Measurements from ENCODE around the gene ZNF101. TPM values are rescaled to one million over a fixed set of nuclear protein-coding genes. Genes with fewer than 3 reads are reported as not detected.

ZNF101 gene
- total and polyA plus RNA-seq, 10 donors, result 29.6 to 58.3 (median 42.0) TPM

- peak; percentile 77 for DNase-seq
- WGBS, 5 donors, result 81 to 88% (median 88%) methylated on average over 41 to 53 of the region's 53 CpGs
- no peak overlapping the region for H3K27ac ChIP-seq
- no peak for TF ChIP-seq CTCF (IDR thresholded peaks at IDR 0.05 in 8 of 11, conservative IDR thresholded peaks at IDR 0.05 in 3 of 11)
- peak in 2 of 3 donors; percentile 41 to 81 for TF ChIP-seq POLR2AphosphoS5 (IDR thresholded peaks at IDR 0.05)
- no peak for TF ChIP-seq POLR2A (IDR thresholded peaks at IDR 0.05)
- H3K27me3 ChIP-seq (replicated peaks in 1 of 7), result no peaks in the 10 kb centered on the region
- intact Hi-C loops (cut with DNase I; ENCODE audit: low total_unique reads), result no loop called here
- H3K36me3 ChIP-seq, result peaks cover 0 to 96% (median 85%) of the 10 kb centered on the region in 6 donors
- H3K4me1 ChIP-seq, result peaks cover 5 to 66% (median 23%) of the 10 kb centered on the region in 6 donors
- H3K9me3 ChIP-seq, result no peaks in the 10 kb centered on the region
- no peak overlapping the region for H3K4me3 ChIP-seq
These were observed 31.0 kb upstream of the ZNF101 start for GRCh38 chr19:19637523-19638251.

GRCh38 chr19:19642506-19643157 lies 26.0 kb upstream of the ZNF101 start:
- 1 to 21% (median 8%) methylated on average over 12 to 16 of the region's 16 CpGs for WGBS, 5 donors
- peak overlapping the region; percentile 71 to 95 (median 79) for H3K4me3 ChIP-seq
- H3K36me3 ChIP-seq, result peaks cover 4 to 82% (median 69%) of the 10 kb centered on the region in 6 donors
- intact Hi-C loops (cut with DNase I; ENCODE audit: low total_unique reads), result loop anchor here (5.0 kb wide), 1 partner anchor 110 kb away; no protein-coding TSS in a partner anchor
- H3K9me3 ChIP-seq, result no peaks in the 10 kb centered on the region
- H3K27ac ChIP-seq, result peak overlapping the region; percentile 89 to 100 (median 95)
- no peak for DNase-seq
- TF ChIP-seq CTCF (IDR thresholded peaks at IDR 0.05 in 8 of 11, conservative IDR thresholded peaks at IDR 0.05 in 3 of 11) (peak in 5 of 11 experiments; percentile 18 to 34 (median 24)), POLR2AphosphoS5 (IDR thresholded peaks at IDR 0.05) (peak in 1 of 3 donors; percentile 41), POLR2A (IDR thresholded peaks at IDR 0.05) (no peak)
- H3K27me3 ChIP-seq (replicated peaks in 1 of 7), result no peaks in the 10 kb centered on the region
- H3K4me1 ChIP-seq, result peaks cover 5 to 58% (median 31%) of the 10 kb centered on the region in 6 donors

- H3K4me1 ChIP-seq, result peaks cover 5 to 58% (median 31%) of the 10 kb centered on the region in 6 donors
- intact Hi-C loops (cut with DNase I; ENCODE audit: low total_unique reads), result loop anchor here (5.0 kb wide), 1 partner anchor 111 kb away; no protein-coding TSS in a partner anchor
- peak within 1 kb of the TSS; percentile 89 to 100 (median 95) for H3K27ac ChIP-seq
- peak; percentile 52 to 57 (median 57) for TF ChIP-seq POLR2A (IDR thresholded peaks at IDR 0.05)
- TF ChIP-seq CTCF (IDR thresholded peaks at IDR 0.05 in 8 of 11, conservative IDR thresholded peaks at IDR 0.05 in 3 of 11), result peak; percentile 48 to 89 (median 79)
- peak; percentile 79 to 88 (median 85) for TF ChIP-seq POLR2AphosphoS5 (IDR thresholded peaks at IDR 0.05)
- 1 to 2% (median 1%) methylated on average over 19 to 50 of the region's 50 CpGs for WGBS, 5 donors
- no peaks in the 10 kb centered on the region for H3K9me3 ChIP-seq
- peak; percentile 98 for DNase-seq
- H3K36me3 ChIP-seq, result peaks cover 5 to 82% (median 68%) of the 10 kb centered on the region in 6 donors
- H3K27me3 ChIP-seq (replicated peaks in 1 of 7), result no peaks in the 10 kb centered on the region
- peak within 1 kb of the TSS; percentile 71 to 95 (median 79) for H3K4me3 ChIP-seq
These were observed 25.2 kb upstream of the ZNF101 start, which contains the start of gene GMIP for GRCh38 chr19:19643158-19644053. Gene GMIP, minus strand, starts transcription at chr19:19643657. Its CDS starts 128 bp downstream, at chr19:19643529.
